GM19467 (cell line): ENCODE measurements around the gene LRRC8C.
"Not testable (repeated sequence)": the region's sequence is repeated elsewhere in the genome, so short reads cannot be mapped to it uniquely, and the experiment has no call there.

Experiments used
- ATAC-seq: cut with Tn5 transposase; IDR thresholded peaks from one replicate; pipeline ENCODE4 v1.9.1; 2021; ENCODE audit warnings: mild to moderate bottlenecking, moderate library complexity; ENCODE audit not compliant: unreplicated experiment

Gene LRRC8C

DNA sequence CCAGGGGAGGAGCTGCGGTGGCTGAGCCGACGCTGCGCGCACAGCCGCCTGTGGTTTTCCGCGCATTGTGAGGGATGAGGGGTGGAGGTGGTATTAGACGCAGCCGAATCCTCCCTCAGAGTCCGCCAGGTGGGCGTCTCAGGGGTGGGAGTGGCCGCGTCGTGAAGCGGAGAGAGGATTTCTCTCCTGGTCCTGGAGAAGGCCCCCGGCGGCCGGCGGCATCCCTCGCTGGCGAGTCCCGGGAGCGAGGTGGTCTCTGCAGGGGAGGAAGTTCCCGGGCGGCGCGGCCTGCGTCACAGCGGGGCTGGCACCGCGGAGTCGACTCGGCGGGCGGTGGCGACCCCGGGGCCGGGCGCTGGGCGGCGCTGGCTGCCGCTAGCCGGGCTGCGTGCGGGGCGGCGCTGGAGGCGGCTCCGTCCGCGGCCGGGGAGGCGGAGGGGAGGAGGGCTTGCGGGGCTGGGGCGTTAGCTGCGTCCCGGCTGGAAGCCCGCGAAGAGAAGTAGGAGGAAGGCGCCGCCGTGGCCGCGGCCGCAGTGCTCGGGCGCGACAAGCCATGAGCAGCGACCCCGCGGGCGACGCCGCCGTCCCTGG, at the start of gene LRRC8C:
LRRC8C (plus strand) TSS at position 464 of the 591 bp plus-strand sequence. CDS start 53,354 bp downstream, outside the sequence.
- peak; percentile 81 for ATAC-seq

GRCh38 chr1:89584211-89584610, 48.7 kb upstream of the LRRC8C start:
- no peak for ATAC-seq

- ATAC-seq = no peak
Observed at GRCh38 chr1:89584781-89585180, 48.1 kb upstream of the LRRC8C start.

GRCh38 chr1:89587729-89588161, 45.2 kb upstream of the LRRC8C start:
- ATAC-seq = no peak

DNA sequence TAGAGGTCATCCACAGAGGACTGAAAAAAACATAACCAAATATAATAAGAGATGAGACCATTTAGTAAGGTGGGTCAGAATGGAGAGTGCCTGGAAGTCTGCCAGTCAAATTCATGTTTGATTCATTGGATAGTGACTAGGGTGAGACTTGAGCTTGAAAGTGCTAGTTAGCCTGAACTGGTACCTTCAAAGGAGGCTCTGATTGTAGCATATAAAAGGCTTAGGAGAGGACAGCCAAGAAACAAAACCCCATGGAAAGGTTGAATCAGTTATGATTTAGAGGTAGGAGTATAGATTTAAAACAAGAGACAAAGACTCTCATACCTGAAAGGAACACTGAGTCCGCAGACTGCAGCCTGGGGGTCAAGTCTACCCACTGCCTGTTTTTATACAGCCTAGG, 44.4 kb upstream of the LRRC8C start:
- ATAC-seq = no peak

- no peak for ATAC-seq
Observed at GRCh38 chr1:89589515-89589914, 43.4 kb upstream of the LRRC8C start.

GRCh38 chr1:89590341-89591080, 42.4 kb upstream of the LRRC8C start:
- no peak for ATAC-seq

- ATAC-seq = not testable (repeated sequence)
Observed at GRCh38 chr1:89592861-89593302, 40.0 kb upstream of the LRRC8C start.

DNA sequence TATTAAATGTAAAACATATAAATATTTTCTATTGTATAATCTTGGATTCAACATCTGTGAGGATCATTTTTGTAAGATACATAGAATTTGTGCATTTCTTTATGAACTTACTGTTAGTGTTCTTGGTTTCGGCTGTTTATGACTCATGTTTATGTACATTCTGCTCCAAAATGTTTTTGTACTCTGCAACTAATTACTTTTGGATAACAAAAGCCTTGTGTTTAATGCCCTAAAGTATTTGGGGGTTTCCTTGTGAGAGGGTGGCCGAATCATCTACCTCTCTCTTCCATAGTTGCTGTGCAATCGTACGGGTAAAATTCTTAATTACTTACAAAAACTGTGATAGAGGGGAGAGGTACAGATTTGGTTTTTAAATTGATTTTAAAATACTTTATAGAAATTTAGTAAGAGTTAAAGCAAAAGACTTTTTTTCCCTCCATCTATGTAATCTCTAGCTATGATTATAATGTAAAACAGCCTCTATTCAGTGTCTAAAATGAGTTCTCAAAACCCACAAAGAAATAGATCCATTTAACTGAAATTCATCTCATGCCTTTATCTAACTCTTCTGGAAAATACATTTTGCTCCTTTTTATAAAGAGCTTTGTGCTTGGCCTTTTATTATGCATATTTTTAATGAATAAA, 38.7 kb upstream of the LRRC8C start:
- no peak for ATAC-seq

- no peak for ATAC-seq
Observed at GRCh38 chr1:89596698-89597097, 36.2 kb upstream of the LRRC8C start.

DNA sequence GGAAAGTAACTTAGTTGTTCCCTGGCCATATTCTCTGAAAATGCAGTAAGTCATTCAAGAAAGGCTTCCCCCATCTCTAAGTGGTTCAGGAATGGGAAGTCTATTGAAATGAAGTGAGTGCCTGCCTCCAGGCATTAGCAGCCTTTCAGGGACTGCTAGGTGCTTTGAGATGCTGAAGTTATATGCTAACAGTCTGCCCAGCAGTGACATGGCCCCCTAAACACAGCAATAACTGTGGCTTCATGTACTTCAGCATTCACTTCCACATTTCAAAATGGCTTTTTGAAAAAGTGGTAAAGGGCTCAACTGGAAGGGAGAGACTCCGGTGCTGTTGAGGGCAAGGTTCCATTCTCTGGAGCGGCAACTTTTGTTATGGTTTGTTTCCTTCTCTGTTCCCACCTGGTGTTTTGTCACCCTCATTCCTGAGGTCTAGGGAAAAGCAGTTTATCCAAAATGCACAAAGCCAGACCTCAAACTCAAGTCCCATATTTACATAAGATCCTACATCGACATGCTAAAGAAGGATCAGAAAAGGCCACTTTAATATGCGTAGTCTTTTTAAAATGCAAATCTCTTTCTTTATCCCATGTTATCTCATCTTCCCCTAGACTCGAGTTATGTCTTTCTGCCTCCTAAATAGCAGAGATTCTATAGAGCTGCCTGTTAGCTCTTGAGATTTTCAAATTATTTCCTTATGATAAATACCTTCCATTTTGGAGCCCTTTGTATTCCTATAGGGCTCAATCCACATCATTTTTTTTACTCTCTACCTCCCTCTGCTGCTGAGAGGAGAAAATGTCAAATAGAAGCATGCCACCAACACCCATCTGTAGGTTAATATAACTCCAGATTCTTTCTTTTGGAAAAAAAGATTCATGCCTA, 34.2 kb upstream of the LRRC8C start:
- ATAC-seq = no peak

DNA sequence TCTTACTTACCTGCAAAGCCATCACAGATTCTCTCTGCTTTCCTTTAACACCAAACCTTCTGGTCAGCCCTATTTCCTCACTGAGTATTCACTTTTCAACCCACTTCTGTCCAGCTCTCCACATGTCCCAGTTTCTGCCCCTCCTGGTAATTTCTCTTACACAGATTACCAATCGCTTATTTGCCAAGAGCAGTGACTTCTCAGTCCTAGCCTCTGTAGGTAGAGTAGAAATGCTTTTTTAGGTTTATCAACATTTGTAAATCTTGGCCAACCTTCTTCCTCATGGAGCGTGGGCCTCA, 33.6 kb upstream of the LRRC8C start:
- no peak for ATAC-seq

GRCh38 chr1:89600451-89601224, 32.3 kb upstream of the LRRC8C start:
- no peak for ATAC-seq

DNA sequence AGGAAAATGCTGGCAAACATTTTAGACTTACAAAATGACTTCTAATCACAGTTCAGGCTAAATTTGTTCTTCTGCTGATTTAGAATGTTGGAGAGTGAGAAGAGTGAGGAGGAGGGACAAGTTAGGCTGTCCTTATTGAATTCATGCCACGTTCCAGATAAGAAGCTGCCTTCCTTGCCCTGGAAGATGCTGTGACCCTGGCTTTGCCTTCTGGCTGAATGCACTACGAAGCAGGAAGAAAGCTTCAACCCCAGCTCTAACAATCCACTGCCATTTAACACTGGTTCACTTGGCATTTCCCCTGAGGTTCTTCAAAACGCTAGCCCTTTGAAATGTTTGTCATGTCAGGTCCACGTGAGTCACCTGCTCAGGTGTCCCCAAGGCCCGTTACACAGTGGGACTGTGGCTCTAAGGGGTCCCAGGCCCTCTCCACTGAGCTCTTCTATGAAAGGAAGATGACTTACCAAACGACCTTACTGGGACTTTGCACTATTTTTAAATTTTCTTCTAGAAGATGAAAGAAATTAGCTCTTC, 30.0 kb upstream of the LRRC8C start:
- ATAC-seq = no peak

- no peak for ATAC-seq
Observed at GRCh38 chr1:89603651-89604413, 29.1 kb upstream of the LRRC8C start.

DNA sequence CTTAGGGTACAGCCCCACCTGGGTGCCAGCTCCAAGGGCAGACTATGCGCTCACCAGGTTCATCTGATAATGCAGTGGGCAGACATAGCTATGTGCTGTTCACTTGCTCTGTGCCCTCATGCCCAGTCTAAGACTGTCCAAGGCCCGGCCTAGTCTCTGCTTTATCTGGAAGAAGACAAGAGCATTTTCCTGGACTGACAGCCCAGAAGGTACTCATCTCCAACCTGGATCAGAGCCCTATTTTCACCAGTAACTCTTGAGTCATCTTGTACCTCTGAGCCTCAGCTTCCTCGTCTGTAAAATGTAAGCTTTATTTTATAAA, 28.5 kb upstream of the LRRC8C start:
- ATAC-seq = no peak

DNA sequence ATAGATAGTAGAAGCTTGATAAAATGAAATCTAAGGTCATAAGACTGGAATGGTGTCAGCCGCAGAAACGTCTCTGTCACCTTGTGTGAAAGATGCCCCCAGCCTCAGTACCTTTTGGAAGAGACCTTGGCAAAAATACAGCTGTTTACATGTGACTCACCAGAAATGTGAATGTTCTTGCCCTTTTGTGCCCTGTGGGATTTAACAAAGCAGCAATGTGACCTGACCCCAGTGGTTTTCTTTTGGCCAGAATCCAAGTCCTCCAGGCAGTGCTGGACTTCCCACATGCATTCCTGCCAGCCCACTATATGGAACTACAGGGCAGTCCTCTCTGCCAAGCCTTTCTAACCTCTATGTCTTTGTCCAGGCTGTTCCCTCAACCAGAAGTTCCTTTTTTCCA, 27.2 kb upstream of the LRRC8C start:
- no peak for ATAC-seq

DNA sequence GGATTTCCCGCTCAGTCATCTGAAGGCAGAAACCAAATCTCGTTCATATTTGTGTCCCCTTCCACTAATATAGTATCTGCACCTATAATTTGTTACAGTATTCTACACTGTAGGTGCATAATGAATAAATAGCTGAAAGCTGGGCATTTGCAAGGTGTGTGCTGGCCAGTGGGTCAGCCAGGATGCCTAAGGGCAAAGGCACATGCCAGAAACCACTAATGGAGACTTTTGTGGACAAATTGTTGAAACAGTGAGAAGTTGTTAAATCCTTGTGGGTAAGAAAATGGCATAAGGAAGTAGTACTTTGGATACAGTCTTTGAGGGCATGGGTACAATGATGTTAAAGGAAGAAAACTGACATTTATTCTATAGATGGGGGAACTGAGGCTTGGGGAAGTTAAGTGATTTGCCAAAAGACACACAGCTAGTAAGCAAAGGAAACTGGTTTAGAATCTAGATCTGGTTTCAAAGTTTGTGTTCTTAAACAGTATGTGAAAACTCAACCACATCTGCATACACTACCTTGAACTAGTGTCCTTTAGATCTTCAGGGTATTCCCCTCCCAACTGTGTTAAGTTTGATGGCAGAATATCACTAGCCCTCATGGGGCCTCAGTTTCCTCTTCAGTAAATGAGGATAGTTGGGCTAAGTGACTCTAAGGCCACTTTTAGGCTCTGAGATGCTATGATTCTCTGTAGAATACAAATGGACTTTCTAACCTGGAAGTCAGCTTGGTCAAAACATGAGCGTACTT, 26.5 kb upstream of the LRRC8C start:
- no peak for ATAC-seq

- ATAC-seq = no peak
Observed at GRCh38 chr1:89607156-89607555, 25.8 kb upstream of the LRRC8C start.
